Stimulated activated CD8-positive, alpha-beta memory T cell treated with anti-CD3 and anti-CD28 coated beads, Interleukin-7, amount 100 ng/mL, for 24 hours (primary cell): ENCODE data around the gene AASS.

ENCODE experiments used
- DNase-seq: peaks from one replicate; pipeline ENCODE4 v3.0.0-alpha.2; 2020; ENCODE audit warnings: low read depth

The AASS gene

GRCh38 chr7:122038904-122039303, 105.1 kb downstream of the AASS start:
- no peak for DNase-seq

DNA sequence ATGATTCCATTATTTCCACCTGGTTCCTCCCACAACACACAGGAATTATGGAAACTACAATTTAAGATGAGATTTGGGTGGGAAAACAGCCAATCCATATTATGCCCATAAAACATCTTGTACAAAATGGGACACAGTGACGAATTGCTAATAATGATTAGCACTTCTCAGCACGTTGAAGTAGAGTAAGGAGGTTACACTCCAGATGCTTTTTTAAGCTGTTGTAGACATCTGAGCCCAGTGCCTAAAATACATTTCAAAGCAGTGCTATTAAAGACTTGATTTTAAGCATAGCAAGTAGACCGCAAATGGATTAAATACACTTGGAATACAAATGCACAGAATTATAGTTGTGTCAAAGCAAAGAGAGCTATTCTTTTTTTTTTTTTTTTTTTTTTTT, 105.9 kb downstream of the AASS start:
- DNase-seq = no peak

GRCh38 chr7:122035876-122036275, 108.2 kb downstream of the AASS start:
- no peak for DNase-seq

GRCh38 chr7:122033641-122034040, 110.4 kb downstream of the AASS start:
- no peak for DNase-seq

GRCh38 chr7:122027058-122027457, 117.0 kb downstream of the AASS start:
- no peak for DNase-seq
